Neural cell (in vitro differentiated cells): Measurements from ENCODE around the gene ZNRF1.

Experiments
- EP300 ChIP-seq: fragments of 450-650 bp; conservative IDR thresholded peaks from 2 replicates; pipeline ENCODE4 v1.6.1; 2014; ENCODE audit warnings: antibody characterized with exemption, mild to moderate bottlenecking, moderate library complexity; ENCODE audit not compliant: poor library complexity, severe bottlenecking
- EZH2 ChIP-seq: fragments of 200-600, 300-800 bp; shearing (Covaris generic), sonication (generic); IDR thresholded peaks from 2 replicates; pipeline ENCODE4 v1.6.1; 2014; ENCODE audit warnings: antibody characterized with exemption, low read length, borderline replicate concordance, mild to moderate bottlenecking; ENCODE audit not compliant: insufficient read depth, poor library complexity, severe bottlenecking
- MXI1 ChIP-seq: fragments of 450-650 bp; conservative IDR thresholded peaks from 2 replicates; pipeline ENCODE4 v1.6.1; 2014; ENCODE audit warnings: antibody characterized with exemption, mild to moderate bottlenecking; ENCODE audit not compliant: poor library complexity, severe bottlenecking
- POLR2AphosphoS5 ChIP-seq: IDR thresholded peaks from 2 replicates; pipeline ENCODE4 v1.6.1; 2012
- SMC3 ChIP-seq: fragments of 450-650 bp; conservative IDR thresholded peaks from 2 replicates; pipeline ENCODE4 v1.6.1; 2014; ENCODE audit warnings: antibody characterized with exemption, mild to moderate bottlenecking, moderate library complexity; ENCODE audit not compliant: poor library complexity
- TAF1 ChIP-seq: IDR thresholded peaks from 2 replicates; pipeline ENCODE4 v1.6.1; 2012; ENCODE audit warnings: low read depth
- TF ChIP-seq, protein P1 (sequence below): fragments of 450-650 bp; IDR thresholded peaks from 2 replicates; pipeline ENCODE4 v1.5.1; 2014; ENCODE audit warnings: antibody characterized with exemption, mild to moderate bottlenecking, moderate library complexity; ENCODE audit not compliant: poor library complexity, severe bottlenecking
- TF ChIP-seq, protein P2 (sequence below): IDR thresholded peaks from 2 replicates; pipeline ENCODE4 v1.6.1; 2012; ENCODE audit warnings: borderline replicate concordance

DNA sequence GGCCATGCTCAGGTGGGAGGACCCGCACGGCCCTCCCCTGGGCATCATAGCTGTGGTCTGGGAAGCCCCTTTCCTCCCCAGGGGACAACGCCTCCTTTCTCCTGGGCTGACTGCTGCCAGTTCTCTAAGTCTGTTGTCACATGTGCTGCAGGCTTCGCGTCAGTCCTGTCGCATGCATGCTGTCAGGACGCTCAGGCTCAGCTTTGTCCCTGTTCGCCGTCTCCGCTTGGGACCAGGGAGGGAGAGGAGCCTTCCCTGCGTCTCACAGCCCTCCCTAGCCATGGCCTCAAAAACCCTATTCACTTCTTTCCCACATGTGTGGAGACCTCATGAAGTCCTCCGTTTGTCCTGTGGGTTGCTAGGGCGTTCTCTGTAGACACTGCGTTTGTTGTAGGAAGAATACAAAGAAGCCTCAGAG is 96.4 kb downstream of the ZNRF1 start:
- TF ChIP-seq SMC3, result no peak
- TF ChIP-seq, protein P1, sequence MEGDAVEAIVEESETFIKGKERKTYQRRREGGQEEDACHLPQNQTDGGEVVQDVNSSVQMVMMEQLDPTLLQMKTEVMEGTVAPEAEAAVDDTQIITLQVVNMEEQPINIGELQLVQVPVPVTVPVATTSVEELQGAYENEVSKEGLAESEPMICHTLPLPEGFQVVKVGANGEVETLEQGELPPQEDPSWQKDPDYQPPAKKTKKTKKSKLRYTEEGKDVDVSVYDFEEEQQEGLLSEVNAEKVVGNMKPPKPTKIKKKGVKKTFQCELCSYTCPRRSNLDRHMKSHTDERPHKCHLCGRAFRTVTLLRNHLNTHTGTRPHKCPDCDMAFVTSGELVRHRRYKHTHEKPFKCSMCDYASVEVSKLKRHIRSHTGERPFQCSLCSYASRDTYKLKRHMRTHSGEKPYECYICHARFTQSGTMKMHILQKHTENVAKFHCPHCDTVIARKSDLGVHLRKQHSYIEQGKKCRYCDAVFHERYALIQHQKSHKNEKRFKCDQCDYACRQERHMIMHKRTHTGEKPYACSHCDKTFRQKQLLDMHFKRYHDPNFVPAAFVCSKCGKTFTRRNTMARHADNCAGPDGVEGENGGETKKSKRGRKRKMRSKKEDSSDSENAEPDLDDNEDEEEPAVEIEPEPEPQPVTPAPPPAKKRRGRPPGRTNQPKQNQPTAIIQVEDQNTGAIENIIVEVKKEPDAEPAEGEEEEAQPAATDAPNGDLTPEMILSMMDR, result no peak
- TF ChIP-seq EZH2, result no peak
- no peak for TF ChIP-seq EP300
- TF ChIP-seq, protein P2, sequence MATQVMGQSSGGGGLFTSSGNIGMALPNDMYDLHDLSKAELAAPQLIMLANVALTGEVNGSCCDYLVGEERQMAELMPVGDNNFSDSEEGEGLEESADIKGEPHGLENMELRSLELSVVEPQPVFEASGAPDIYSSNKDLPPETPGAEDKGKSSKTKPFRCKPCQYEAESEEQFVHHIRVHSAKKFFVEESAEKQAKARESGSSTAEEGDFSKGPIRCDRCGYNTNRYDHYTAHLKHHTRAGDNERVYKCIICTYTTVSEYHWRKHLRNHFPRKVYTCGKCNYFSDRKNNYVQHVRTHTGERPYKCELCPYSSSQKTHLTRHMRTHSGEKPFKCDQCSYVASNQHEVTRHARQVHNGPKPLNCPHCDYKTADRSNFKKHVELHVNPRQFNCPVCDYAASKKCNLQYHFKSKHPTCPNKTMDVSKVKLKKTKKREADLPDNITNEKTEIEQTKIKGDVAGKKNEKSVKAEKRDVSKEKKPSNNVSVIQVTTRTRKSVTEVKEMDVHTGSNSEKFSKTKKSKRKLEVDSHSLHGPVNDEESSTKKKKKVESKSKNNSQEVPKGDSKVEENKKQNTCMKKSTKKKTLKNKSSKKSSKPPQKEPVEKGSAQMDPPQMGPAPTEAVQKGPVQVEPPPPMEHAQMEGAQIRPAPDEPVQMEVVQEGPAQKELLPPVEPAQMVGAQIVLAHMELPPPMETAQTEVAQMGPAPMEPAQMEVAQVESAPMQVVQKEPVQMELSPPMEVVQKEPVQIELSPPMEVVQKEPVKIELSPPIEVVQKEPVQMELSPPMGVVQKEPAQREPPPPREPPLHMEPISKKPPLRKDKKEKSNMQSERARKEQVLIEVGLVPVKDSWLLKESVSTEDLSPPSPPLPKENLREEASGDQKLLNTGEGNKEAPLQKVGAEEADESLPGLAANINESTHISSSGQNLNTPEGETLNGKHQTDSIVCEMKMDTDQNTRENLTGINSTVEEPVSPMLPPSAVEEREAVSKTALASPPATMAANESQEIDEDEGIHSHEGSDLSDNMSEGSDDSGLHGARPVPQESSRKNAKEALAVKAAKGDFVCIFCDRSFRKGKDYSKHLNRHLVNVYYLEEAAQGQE, result no peak
- no peak for TF ChIP-seq POLR2AphosphoS5
- no peak for TF ChIP-seq MXI1
- no peak for TF ChIP-seq TAF1
